ENCODE measurements around the gene SH2D3A.

Gene SH2D3A

DNA sequence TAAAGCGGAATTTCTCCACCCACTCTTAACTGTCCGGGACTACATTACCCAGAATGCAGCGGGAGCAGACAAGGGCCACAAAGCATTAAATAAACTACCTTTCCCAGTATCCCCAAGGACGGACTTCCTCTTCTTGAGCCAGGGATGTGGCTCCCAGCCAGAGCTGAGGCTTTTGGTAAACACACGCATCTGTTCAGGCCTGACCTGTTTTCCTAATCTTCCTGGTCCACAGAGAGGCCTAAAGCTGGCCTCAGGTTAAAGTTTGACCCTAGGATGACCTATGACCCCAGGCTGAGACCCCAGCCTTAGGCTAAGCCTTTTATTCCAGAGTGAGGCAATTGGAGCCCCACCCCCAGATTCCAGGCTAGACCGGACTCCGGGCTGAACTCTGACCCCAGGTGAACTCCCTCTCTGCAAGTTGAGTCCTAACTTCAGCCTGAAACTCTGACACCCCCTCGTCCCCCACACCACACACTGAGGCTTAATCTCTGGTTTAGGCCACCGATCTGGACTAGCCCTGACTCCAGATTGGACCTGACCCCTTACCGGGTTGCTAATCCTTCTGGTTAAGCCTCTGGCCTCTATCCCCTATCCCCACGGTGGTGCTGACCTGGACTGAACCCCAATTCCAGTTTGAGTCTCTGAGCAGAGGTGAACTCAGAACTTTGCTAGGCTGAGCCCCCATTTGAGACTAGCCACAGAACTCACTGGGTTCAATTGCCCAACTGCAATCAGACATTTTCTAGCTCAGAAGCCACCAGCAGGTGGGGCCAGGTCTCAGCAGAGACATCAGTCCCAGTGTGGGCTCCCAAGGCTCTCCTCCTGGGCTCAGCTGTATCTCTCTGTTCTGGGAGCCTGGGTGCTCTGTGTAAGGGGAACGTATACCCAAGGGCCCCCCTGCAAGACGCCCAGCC lies 29.1 kb downstream of the SH2D3A start:
- 0 out of 2 replicates have a peak, but pooled peaks have one; percentile 29 for TF ChIP-seq SIN3A (IDR thresholded peaks at IDR 0.05; ENCODE audit: borderline replicate concordance, insufficient read depth, low read length)
- 0 out of 2 replicates have a peak, but pooled peaks have one; percentile 16 for TF ChIP-seq TAF1 (IDR thresholded peaks at IDR 0.05; ENCODE audit: borderline replicate concordance, insufficient read depth, low read length)
- peak; percentile 63 for TF ChIP-seq FOXP2 (optimal IDR thresholded peaks at IDR 0.05; ENCODE audit: borderline replicate concordance, extremely low read depth, extremely low read length, insufficient read depth)
- no peak for TF ChIP-seq POLR2AphosphoS5 (IDR thresholded peaks at IDR 0.05; ENCODE audit: low read depth, low read length)

DNA sequence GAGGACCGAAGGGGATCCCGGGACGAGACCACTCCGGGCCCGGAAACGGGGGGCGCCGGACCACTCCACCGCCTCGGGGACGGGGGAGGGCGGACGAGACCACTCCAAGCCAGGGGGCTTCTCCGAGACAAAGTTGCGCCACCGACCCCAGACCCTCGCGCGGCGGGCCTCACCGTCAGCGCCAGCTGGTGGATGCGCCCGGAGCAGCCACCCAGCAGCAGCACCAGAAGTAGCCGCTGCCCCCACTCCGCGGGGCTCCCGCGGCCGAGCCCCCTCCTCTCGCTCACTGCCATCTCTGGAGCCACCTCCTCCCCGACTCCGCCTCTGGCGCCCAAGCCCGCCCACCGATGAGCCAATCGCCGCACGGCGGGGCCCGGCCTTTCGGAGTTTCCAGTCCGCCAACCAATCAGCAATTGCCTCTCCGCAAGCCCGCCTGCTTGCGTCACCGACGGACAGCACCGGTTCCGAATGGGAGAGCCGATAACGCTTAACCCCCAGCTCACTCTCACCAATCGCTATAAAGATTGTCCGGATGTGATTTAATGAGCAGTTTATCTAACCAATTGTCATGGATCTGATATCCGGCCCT lies 29.9 kb downstream of the SH2D3A start, which contains the start of gene GPR108:
GPR108 (minus strand) TSS at position 297 of the 589 bp plus-strand sequence; CDS start at position 293, 4 bp downstream.
- TF ChIP-seq FOXP2 (optimal IDR thresholded peaks at IDR 0.05; ENCODE audit: borderline replicate concordance, extremely low read depth, extremely low read length, insufficient read depth) (peak; percentile 56), SIN3A (IDR thresholded peaks at IDR 0.05; ENCODE audit: borderline replicate concordance, insufficient read depth, low read length) (no peak)

DNA sequence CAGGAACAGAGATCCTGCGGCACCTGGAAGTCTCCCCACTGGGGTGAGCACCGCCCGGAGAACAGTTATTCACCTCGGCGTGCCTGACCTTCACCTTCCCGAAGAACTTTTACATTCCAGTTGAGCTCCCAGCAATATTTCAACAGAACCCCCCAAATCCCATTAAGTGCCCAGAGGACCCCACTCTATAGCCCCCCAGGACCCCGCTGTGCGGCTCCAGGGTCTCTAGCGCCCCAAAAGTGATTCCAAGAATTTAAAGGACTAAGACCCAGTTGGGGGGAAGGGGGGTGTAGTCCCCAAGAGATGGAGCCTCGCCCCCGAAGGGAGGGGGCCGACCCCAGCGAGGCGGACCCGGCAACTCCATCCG lies 30.3 kb downstream of the SH2D3A start:
- TF ChIP-seq SIN3A (IDR thresholded peaks at IDR 0.05; ENCODE audit: borderline replicate concordance, insufficient read depth, low read length) = no peak
- no peak for TF ChIP-seq TAF1 (IDR thresholded peaks at IDR 0.05; ENCODE audit: borderline replicate concordance, insufficient read depth, low read length)
- TF ChIP-seq FOXP2 (optimal IDR thresholded peaks at IDR 0.05; ENCODE audit: borderline replicate concordance, extremely low read depth, extremely low read length, insufficient read depth) = no peak
- no peak for TF ChIP-seq POLR2AphosphoS5 (IDR thresholded peaks at IDR 0.05; ENCODE audit: low read depth, low read length)
- TF ChIP-seq, protein P1, sequence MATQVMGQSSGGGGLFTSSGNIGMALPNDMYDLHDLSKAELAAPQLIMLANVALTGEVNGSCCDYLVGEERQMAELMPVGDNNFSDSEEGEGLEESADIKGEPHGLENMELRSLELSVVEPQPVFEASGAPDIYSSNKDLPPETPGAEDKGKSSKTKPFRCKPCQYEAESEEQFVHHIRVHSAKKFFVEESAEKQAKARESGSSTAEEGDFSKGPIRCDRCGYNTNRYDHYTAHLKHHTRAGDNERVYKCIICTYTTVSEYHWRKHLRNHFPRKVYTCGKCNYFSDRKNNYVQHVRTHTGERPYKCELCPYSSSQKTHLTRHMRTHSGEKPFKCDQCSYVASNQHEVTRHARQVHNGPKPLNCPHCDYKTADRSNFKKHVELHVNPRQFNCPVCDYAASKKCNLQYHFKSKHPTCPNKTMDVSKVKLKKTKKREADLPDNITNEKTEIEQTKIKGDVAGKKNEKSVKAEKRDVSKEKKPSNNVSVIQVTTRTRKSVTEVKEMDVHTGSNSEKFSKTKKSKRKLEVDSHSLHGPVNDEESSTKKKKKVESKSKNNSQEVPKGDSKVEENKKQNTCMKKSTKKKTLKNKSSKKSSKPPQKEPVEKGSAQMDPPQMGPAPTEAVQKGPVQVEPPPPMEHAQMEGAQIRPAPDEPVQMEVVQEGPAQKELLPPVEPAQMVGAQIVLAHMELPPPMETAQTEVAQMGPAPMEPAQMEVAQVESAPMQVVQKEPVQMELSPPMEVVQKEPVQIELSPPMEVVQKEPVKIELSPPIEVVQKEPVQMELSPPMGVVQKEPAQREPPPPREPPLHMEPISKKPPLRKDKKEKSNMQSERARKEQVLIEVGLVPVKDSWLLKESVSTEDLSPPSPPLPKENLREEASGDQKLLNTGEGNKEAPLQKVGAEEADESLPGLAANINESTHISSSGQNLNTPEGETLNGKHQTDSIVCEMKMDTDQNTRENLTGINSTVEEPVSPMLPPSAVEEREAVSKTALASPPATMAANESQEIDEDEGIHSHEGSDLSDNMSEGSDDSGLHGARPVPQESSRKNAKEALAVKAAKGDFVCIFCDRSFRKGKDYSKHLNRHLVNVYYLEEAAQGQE (IDR thresholded peaks at IDR 0.05; ENCODE audit: insufficient read depth in 1 of 2, low read depth in 2 of 2, low read length in 2 of 2) = no peak

DNA sequence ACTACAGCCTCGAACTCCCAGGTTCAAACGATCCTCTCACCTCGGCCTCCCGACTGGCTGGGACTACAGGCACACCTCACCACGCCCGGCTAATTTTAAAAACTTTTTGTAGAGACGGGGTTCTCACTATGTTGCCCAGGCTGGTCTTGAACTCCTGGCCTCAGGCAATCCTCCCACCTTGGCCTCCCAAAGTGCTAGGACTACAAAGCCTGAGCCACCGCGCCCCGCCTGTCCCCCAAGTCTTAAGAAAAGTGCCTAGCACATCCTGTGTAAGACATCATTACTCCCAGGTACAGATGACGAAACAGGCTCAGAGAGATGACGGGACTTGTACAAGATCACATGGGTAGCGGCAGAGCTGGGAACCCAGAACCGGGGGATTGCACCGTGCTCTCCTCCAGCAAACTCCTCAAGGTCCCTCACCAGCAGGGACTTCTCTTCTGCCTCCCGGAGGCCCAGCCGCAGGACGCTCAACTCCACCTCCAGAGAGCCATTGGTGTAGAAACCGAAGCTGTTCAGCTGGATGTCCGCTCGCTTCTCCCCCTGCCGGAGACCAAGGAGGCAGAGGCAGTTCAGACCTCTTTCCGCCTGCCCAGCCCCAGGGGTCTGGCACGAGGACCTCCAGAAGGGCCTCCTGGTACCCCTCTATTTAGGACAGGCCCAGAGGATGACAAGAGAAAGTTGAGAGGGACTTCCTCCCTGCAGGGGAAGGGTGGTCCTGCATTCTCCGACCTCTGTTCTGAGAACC lies 30.9 kb downstream of the SH2D3A start:
- TF ChIP-seq SIN3A (IDR thresholded peaks at IDR 0.05; ENCODE audit: borderline replicate concordance, insufficient read depth, low read length) = peak; percentile 5; the same call in 1 of the 2 replicates
- TF ChIP-seq TAF1 (IDR thresholded peaks at IDR 0.05; ENCODE audit: borderline replicate concordance, insufficient read depth, low read length) = 0 out of 2 replicates have a peak, but pooled peaks have one; percentile 9
- TF ChIP-seq, protein P1 (IDR thresholded peaks at IDR 0.05; ENCODE audit: insufficient read depth in 1 of 2, low read depth in 2 of 2, low read length in 2 of 2) = no peak
- TF ChIP-seq FOXP2 (optimal IDR thresholded peaks at IDR 0.05; ENCODE audit: borderline replicate concordance, extremely low read depth, extremely low read length, insufficient read depth) = no peak

DNA sequence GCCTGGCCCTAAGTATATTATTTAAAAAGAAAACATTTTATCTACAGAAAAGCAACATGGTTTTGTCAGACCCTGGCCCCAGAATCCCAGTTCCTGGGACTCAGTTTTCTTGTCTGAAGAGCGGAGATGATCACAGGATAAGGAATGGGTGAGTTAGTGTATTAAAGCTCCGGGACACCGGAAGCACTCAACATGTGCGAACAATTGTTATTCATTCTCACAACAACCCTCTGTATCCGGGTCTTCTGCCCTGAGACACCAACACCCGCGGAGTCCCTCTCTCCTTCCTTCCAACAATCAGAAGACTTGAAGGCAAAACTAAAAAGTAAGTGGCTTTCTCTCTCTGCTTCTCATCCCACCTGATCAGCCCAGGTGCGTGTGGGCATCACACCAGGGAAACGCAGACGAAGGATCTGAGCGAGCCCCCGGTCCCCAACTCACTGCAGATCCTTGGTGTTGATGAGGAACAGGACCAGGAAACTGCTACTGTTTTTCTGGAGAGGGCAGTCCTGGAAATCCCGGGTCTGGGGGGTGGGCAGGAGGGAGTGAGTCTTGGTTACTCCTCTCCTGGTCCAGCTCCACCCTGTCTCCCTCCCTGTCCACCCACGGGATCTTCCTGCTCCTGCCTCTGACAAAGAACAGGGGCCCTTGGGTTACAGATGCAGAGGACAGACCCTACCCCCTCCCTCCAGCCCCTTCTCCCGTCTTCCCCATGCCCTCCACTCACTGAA lies 31.9 kb downstream of the SH2D3A start:
- TF ChIP-seq, protein P1 (IDR thresholded peaks at IDR 0.05; ENCODE audit: insufficient read depth in 1 of 2, low read depth in 2 of 2, low read length in 2 of 2) = no peak
- no peak for TF ChIP-seq POLR2AphosphoS5 (IDR thresholded peaks at IDR 0.05; ENCODE audit: low read depth, low read length)
- TF ChIP-seq FOXP2 (optimal IDR thresholded peaks at IDR 0.05; ENCODE audit: borderline replicate concordance, extremely low read depth, extremely low read length, insufficient read depth) = no peak
- no peak for TF ChIP-seq TAF1 (IDR thresholded peaks at IDR 0.05; ENCODE audit: borderline replicate concordance, insufficient read depth, low read length)
- no peak for TF ChIP-seq SIN3A (IDR thresholded peaks at IDR 0.05; ENCODE audit: borderline replicate concordance, insufficient read depth, low read length)

Data from PFSK-1 (cell line).